SK-N-MC (cell line): ENCODE measurements around the gene CCNG2.

Experiments
- DNase-seq: peaks from one replicate; pipeline ENCODE4 v3.0.0-alpha.2; 2011; ENCODE audit warnings: low read depth, low spot score
- H3K27ac ChIP-seq: fragments of 200-600 bp; sonication (generic); 2 replicates; pipeline ENCODE4 v1.5.1; 2016; ENCODE audit warnings: mixed run types
- H3K36me3 ChIP-seq: fragments of 200-600 bp; sonication (generic); 2 replicates; pipeline ENCODE4 v1.6.1; 2017; ENCODE audit warnings: antibody characterized with exemption, low read length, mixed read lengths; ENCODE audit not compliant: insufficient read depth
- H3K4me3 ChIP-seq: fragments of 200-600 bp; sonication (generic); 2 replicates; pipeline ENCODE4 v1.5.1; 2016
- H3K9ac ChIP-seq: fragments of 200-600 bp; sonication (generic); 2 replicates; pipeline ENCODE4 v1.8.0; 2017; ENCODE audit warnings: mixed run types, mixed read lengths; ENCODE audit not compliant: insufficient read length
- H3K9me3 ChIP-seq: fragments of 200-600 bp; sonication (generic); 2 replicates; pipeline ENCODE4 v1.6.1; 2017; ENCODE audit warnings: low read depth, mild to moderate bottlenecking, antibody characterized with exemption, low read length, moderate library complexity, mixed read lengths
- EZH2 ChIP-seq: fragments of 200-600 bp; sonication (generic); IDR thresholded peaks from one replicate; pipeline ENCODE4 v1.6.1; 2017; ENCODE audit warnings: antibody characterized with exemption
- FOXP2 ChIP-seq: optimal IDR thresholded peaks from 2 replicates; pipeline ENCODE3; 2011; ENCODE audit warnings: mild to moderate bottlenecking, moderate library complexity; ENCODE audit not compliant: insufficient read depth; ENCODE audit errors: extremely low read length, control extremely low read depth
- POLR2AphosphoS5 ChIP-seq: IDR thresholded peaks from 2 replicates; pipeline ENCODE4 v1.6.1; 2012; ENCODE audit warnings: mild to moderate bottlenecking, low read depth, low read length, borderline replicate concordance

CCNG2 gene

DNA sequence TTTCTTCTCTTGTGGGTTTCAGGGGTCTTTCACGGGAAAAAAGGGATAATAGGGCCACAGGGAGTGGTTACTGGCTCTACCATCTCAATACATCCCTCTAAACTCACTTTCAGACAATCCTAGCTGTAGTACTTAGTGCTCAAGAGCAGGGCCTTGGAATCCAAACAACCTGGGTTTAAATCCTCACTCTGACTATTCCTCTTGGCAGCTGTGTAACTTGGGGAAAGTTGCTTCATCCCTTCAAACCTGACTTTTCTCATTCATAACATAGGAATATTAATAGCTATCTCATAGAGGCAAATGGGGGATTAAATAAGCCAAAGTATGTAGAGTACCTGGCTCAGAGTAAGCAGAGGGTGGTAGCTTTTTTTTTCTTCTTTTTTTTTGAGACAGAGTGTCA lies 32.4 kb downstream of the CCNG2 start:
- Histone ChIP-seq H3K27ac (no peak overlapping the region), H3K9me3 (no peaks in the 10 kb centered on the region), H3K4me3 (no peak overlapping the region), H3K36me3 (no peaks in the 10 kb centered on the region), H3K9ac (no peak overlapping the region)
- TF ChIP-seq POLR2AphosphoS5: no peak
- no peak for TF ChIP-seq FOXP2
- no peak for DNase-seq

DNA sequence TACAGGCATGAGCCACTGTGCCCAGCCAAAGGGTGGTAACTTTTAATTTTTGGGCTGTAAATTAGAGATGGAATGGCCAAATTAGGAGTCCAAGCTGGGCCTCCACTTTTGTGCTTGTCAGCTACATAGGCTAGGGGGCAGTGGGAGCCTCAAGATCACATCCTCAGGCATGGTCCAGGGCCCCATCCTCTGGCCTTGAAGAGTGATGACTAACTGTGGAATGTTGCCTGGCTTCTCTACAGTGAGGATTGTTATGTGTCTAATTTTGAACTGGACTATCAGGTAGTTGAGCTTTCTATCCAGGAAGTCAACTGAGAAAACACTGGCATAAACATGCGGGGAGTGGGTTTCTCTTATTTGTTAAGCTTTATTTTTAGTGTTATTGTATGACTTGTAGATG lies 33.0 kb downstream of the CCNG2 start:
- H3K36me3 ChIP-seq: no peaks in the 10 kb centered on the region
- H3K27ac ChIP-seq: no peak overlapping the region
- H3K9ac ChIP-seq: no peak overlapping the region
- no peaks in the 10 kb centered on the region for H3K9me3 ChIP-seq
- TF ChIP-seq FOXP2 (no peak), POLR2AphosphoS5 (no peak), EZH2 (no peak)
- DNase-seq: no peak
- no peak overlapping the region for H3K4me3 ChIP-seq

DNA sequence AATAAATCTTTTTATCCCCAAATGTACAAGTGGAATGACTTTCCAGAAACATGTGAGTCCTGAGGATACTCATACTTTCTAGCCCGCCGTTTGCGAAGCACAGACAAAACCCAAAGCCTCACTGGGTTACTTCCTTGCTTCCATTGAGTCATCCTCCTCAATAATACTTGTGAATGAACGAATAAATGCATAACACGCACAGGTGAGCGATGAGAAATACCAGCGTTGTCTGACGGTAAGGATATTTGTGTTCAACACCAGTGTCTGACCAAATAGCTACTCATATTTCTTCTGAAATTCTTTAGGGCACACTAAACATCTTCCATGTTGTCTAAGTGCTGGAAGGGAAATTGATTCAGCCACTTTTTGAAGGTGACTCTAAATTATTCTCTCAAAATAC lies 36.0 kb downstream of the CCNG2 start:
- Histone ChIP-seq H3K27ac (no peak overlapping the region), H3K4me3 (no peak overlapping the region), H3K9ac (no peak overlapping the region), H3K36me3 (no peaks in the 10 kb centered on the region), H3K9me3 (no peaks in the 10 kb centered on the region)
- TF ChIP-seq FOXP2 (no peak), EZH2 (no peak), POLR2AphosphoS5 (no peak)
- no peak for DNase-seq

DNA sequence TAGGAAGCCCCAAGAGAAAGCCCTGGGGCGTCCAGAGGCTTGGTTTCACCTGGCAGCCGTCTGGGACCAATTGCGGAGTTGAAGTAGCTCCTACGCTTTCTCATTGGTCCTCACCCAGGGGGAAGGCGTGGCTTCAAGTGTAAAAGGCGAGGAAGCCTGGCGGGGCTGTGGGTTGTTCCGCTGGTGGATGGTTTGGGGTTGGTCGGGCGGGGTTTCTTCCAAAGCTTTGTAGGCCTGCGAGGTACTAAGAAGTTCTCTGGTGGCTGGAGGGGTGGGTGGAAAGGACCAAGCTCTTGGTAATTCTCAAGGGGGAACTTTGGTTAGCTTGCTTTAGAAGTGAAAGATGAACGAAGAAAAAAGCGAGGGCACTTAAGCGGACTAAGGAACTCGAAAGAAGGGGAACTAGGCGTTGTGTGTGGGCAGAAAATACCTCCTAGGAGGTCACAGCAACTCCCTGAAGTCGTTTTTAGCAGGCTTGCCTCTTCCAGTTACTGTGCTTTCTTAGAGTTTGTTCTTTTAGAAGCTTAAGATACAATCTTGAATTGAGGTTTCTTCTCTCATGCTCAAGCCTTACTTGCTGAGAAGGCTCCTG lies 36.6 kb downstream of the CCNG2 start:
- Histone ChIP-seq H3K27ac (no peak overlapping the region), H3K4me3 (no peak overlapping the region), H3K9ac (no peak overlapping the region), H3K36me3 (no peaks in the 10 kb centered on the region), H3K9me3 (no peaks in the 10 kb centered on the region)
- TF ChIP-seq FOXP2 (no peak), POLR2AphosphoS5 (no peak), EZH2 (no peak)
- no peak for DNase-seq

DNA sequence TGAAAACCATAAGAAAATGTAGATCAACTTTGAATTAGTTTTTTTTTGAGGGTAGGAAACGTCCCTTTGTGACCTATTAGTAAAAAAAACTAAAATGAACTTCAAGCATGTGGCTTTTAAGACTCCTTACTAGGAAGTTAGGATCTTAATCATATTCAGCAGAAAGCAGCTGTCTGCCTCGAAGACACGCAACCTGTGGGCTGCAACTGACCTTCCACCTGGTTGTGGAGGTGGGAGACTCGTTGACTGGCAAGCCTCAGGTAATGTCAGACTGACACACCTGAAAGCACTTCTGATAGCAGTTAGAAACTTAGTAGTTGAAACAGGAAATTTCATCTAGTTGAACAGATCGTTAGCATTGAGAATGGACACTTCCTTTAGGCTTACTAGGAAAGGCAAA lies 37.4 kb downstream of the CCNG2 start:
- Histone ChIP-seq H3K4me3 (no peak overlapping the region), H3K27ac (no peak overlapping the region), H3K9ac (no peak overlapping the region), H3K9me3 (no peaks in the 10 kb centered on the region), H3K36me3 (no peaks in the 10 kb centered on the region)
- no peak for DNase-seq
- TF ChIP-seq FOXP2 (no peak), POLR2AphosphoS5 (no peak), EZH2 (no peak)

DNA sequence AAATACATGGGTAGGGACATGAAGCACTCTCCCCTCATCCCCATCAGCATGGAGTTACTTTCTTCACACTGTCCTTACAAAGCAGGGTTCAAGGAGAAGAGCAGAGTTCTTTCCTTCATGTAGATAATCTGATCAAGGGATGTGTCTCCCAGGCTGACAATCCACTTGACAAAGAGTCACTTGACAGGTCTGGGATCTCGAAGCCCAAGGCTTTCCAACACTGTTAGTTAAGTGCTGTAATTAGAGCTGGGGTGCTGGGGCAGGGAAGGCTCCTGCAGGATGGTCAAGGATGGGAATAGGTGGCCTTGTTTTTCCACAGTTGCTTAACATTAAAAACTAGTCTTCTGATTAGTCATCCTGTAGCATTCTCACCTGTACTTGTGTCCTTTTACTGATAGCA lies 38.0 kb downstream of the CCNG2 start:
- DNase-seq: no peak
- Histone ChIP-seq H3K4me3 (no peak overlapping the region), H3K36me3 (no peaks in the 10 kb centered on the region), H3K9me3 (no peaks in the 10 kb centered on the region), H3K27ac (no peak overlapping the region), H3K9ac (no peak overlapping the region)
- TF ChIP-seq FOXP2: no peak

DNA sequence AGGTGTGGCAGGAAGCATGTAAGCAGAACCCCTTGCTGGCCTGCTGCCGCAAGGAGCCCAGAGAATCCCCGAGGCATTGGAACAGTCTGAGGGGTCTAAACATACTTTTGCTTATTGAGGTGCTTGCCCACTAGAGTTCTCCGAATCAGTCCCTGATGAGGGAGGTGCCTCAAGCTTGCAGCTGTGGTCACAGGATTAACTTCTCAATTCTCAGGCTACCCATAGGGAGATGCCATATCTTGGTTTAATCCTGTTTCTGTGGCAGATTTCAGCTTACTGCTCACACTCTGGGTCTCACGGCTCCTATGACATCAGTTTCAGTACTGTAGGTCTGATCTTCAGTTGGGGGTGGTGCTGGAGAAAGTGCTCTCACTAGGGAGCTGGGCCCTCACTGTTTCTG lies 39.9 kb downstream of the CCNG2 start:
- no peak overlapping the region for H3K4me3 ChIP-seq
- TF ChIP-seq FOXP2 (no peak), POLR2AphosphoS5 (no peak), EZH2 (no peak)
- H3K9me3 ChIP-seq: no peaks in the 10 kb centered on the region
- no peak for DNase-seq
- H3K9ac ChIP-seq: no peak overlapping the region
- no peak overlapping the region for H3K27ac ChIP-seq
- no peaks in the 10 kb centered on the region for H3K36me3 ChIP-seq

DNA sequence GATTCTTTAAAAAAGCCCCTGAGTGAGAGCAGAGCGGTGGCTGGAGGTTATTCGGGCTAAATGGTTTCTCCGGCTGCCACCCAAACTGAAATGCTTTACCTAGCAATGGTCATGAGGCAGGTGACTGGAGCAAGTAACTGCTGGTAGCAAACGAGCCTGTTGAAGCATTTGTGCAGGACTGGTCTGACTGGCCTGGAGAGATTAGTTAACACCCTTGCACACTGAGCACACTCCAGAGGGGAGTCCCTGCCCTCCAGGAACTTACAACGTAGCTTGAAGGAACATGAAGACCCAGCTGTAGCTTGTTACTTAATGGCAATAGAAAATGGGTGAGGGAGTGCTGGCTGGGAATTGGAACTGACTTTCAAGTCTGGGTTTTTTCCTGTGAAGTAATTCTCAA lies 40.4 kb downstream of the CCNG2 start:
- no peaks in the 10 kb centered on the region for H3K36me3 ChIP-seq
- TF ChIP-seq FOXP2 (no peak), POLR2AphosphoS5 (no peak), EZH2 (no peak)
- H3K9ac ChIP-seq: no peak overlapping the region
- DNase-seq: no peak
- no peak overlapping the region for H3K27ac ChIP-seq
- H3K4me3 ChIP-seq: no peak overlapping the region
- no peaks in the 10 kb centered on the region for H3K9me3 ChIP-seq

DNA sequence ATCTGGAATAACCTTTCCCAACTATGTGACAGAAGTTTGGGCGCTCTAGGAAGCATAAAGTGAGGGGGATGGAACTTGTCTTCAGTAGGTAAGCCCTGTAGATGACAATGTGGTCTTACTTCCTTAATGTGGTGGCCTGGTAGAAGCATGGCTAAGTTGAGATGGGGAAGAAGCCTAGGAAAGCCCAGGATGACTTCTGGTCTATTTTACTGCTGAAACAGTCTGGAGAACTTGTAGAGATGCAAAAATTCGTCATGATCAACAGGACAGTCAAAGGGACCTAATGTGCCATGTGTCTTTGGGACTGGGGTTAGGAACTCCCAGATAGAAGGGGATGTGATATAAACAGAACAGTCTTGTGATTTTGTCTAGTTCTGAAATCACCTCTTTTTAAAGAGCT lies 40.8 kb downstream of the CCNG2 start:
- no peak overlapping the region for H3K27ac ChIP-seq
- no peak for DNase-seq
- no peak overlapping the region for H3K9ac ChIP-seq
- no peaks in the 10 kb centered on the region for H3K9me3 ChIP-seq
- TF ChIP-seq EZH2 (no peak), POLR2AphosphoS5 (no peak), FOXP2 (no peak)
- no peak overlapping the region for H3K4me3 ChIP-seq
- H3K36me3 ChIP-seq: no peaks in the 10 kb centered on the region
